Measurements from ENCODE around the gene NHP2. TPM values are rescaled to one million over a fixed set of nuclear protein-coding genes. Genes with fewer than 3 reads are reported as not detected.
"Not testable (repeated sequence)": the region's sequence is repeated elsewhere in the genome, so short reads cannot be mapped to it uniquely, and the experiment has no call there.

NHP2 gene
- total RNA-seq, 1 donor from 2014 or later, result 38.8 TPM

DNA sequence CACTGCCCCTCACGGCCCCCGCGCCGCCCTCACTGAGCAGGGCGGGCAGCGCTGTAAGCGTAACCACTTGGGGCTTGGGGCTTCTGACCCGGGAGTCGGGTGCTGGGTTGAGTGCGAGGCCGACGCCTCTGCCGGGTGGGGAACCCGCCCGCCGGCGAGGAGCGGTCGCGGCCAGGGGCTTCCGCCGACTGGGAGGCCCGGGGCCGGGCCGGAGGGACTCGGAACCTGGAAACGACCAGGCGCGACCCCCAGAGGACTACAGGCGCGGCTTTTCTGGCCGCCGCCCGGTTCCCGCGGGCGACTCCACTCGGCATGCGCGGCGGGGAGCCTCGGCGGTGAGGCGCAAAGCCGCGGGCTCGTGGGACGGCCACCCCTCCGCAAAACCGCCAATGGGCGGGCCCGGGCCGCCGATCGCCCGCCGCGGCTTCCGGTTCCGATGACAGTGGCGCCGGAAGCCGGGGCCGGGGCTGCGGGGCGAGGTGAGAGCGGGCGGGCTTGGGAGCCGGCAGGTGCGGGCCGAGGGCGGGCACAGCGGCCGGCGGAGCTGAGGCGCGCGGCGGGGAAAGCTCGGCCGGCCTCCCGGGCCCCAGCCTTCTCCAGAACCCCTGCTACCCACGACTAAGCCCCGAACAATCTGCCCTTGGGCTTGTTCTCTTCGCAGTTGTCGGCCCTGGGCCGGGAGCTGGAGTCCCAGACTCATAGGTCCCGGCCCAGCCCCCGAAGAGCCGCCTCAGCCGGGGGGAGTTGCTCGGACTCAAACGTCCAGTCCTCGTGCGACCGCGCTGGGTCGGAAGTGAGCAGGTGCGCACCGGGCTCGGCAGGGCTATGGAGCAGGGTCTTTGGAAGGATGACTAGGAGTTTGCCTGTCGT, 22.9 kb downstream of the NHP2 start, which contains the start of gene RMND5B:
TSS of gene RMND5B (plus strand) at position 439 of the 870 bp plus-strand sequence. CDS start 7,106 bp downstream, outside the sequence.
- DNase-seq (ENCODE audit: low spot score), result peak; percentile 67

DNA sequence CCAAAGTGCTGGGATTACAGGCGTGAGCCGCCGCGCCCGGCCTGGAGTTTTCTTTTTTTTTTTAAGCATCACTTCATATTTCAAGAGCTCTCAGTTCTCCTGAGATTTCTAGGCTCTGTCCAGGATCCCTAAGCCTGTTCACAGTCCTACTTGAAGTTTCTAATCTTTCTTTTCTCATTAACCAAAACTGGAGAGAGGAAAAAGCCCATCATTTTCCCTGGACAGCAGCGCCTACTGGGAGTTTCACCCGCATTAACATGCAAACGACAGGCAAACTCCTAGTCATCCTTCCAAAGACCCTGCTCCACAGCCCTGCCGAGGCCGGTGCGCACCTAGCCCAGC, 23.5 kb downstream of the NHP2 start:
- DNase-seq (ENCODE audit: low spot score), result not testable (repeated sequence)

- DNase-seq (ENCODE audit: low spot score), result no peak
These were observed 24.4 kb downstream of the NHP2 start for GRCh38 chr5:178129296-178129695.

GRCh38 chr5:178127300-178128009, 26.2 kb downstream of the NHP2 start:
- not testable (repeated sequence) for DNase-seq (ENCODE audit: low spot score)

- DNase-seq (ENCODE audit: low spot score), result no peak
These were observed 27.1 kb downstream of the NHP2 start for GRCh38 chr5:178126556-178126955.

GRCh38 chr5:178125253-178125906, 28.3 kb downstream of the NHP2 start:
- DNase-seq (ENCODE audit: low spot score), result no peak

GRCh38 chr5:178123966-178124925, 29.4 kb downstream of the NHP2 start:
- DNase-seq (ENCODE audit: low spot score), result peak; percentile 52

DNA sequence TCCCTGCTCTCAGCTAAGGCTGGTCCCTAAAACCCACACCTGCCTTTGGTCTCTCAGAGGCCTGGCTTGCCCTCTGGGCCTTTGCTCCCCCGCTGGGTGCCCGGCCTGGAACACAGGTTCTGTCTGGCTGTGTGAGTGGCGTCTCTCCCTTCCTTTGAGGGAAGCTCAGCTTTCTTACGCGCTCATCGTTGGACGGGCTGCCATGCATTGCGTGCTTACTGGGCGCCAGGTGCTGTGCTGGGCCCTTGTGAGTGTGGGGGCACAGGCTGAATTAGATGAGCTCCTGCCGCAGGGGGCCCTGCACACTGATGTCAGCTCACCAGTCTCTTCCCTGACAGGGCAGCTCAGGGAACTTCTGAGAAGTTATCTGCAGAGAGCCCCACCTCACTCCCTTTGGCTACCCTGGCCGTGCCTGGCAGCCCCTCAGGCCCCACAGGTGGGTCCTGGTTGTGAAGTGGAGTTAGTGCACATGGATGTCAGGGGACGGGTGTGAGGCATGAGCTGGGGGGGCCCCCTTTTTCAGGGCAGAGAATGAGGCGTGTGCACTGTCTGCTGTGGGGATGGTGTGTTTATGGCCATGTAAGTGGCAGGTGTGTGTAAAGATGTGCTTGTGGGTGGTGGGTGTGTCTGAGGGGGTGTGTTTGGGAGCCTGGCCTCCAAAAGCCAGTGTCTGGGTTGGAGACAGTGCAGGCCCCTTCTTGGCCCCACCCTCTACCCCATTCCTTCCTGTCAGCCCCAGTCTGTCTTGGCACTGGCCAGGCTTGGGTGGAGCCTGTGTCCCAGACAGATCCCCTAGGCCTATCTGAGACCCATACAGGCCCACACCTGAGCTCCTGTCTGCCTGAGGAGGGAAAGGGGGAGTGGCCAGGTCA, 30.4 kb downstream of the NHP2 start:
- DNase-seq (ENCODE audit: low spot score), result peak; percentile 58

DNA sequence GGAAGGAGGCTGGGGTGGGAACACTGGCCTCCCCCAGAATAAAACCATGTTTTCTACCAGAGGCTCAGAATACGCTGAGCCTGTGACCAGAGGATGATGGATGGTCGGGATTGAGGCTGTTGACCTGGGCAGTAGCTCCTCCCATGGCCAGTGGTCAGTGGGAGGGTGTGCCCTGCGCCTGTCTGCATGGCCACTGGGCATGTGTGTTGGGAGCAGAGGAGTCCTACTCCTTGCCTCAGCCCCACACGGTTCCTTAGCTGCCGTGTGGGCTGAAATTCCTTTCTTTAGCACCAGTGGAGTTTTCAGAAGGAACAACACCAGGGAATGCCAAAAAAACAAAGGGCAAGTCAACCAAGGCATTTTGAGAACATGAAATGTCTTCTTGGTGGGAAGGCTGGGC, 31.3 kb downstream of the NHP2 start:
- no peak for DNase-seq (ENCODE audit: low spot score)

- DNase-seq (ENCODE audit: low spot score), result no peak
These were observed 32.1 kb downstream of the NHP2 start for GRCh38 chr5:178121391-178122276.

DNA sequence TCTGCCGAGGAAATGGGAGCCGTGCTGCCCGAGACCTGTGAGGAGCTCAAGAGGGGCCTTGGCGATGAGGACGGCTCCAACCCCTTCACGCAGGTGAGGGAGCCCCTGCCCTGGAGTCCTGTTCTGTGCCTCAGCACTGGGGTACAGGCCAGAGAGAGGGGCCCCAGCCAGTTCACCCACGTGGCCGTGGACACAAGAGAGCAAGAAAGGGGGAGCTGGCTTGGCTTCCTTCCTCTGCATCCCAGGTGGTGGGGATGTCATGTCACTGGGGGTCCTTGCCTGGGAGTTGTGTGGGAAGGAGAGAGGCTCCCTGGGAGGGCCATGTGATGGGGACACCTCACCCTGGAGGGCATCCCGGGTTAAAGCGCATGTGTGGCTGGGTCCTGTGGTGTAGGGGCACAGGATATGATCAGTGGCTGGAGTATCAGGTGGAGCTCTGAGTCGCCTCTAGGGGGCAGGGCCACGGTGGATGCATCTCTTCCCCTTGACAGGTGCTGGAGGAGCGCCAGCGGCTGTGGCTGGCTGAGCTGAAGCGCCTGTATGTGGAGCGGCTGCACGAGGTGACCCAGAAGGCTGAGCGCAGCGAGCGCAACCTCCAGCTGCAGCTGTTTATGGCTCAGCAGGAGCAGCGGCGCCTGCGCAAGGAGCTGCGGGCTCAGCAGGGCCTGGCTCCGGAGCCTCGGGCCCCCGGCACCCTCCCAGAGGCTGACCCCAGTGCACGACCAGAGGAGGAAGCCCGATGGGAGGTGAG, 32.9 kb downstream of the NHP2 start:
- peak; percentile 47 for DNase-seq (ENCODE audit: low spot score)

- no peak for DNase-seq (ENCODE audit: low spot score)
These were observed 33.6 kb downstream of the NHP2 start for GRCh38 chr5:178119915-178120606.

DNA sequence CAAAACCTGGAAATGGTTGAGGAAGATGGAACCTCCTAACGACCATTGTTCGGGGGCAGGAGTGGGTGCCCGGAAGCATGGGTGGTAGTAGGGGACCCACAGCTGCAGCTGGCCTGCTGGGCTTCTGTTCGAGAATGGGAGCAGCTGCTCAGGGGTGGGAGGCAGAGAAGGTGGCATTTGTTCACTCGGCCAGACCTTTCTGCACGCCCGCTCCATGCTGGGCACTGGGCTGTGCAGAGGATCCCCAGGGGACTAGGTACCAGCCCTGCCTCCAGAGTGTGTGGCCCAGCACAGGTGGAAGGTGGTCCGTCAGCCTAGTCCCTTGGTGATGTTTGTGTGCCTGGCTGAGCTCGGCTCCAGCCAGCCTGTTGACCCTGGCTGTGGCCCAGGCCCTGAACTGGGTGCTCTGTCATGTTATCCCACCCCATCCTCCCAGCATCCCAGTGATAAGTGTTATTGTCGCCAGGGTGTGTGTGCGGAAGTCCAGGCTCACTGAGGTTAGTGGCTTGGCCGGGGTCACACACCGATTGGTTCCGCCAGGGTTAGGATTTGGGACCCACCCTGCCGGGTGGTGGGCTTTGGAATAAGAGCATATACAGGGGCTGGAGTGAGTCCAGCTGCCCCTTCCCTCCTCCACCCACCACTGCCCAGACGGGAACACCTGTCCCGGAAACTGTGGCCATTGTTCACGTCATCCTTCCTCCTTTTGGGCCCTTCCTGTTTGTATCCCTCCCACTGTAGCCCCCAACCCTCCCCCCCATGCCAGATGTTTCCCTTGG, 35.6 kb downstream of the NHP2 start:
- no peak for DNase-seq (ENCODE audit: low spot score)

- DNase-seq (ENCODE audit: low spot score), result no peak
These were observed 37.4 kb downstream of the NHP2 start for GRCh38 chr5:178116143-178116885.

DNA sequence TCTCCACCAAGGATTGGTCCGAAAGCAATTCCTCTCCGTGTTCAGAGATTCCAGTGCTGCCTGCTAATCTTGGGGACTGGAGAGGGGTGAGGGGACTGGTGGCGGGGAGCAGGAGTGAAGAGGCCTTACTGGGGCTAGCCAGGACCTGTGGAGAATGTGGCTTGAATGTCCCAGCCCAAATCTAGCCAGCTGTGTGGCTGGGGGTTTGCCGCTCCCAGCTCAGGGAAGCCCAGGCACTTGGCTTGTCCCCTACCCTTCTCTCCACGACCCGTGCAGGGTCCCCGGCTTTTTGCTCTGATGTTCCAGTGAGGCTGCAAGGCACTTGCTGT, 37.9 kb downstream of the NHP2 start:
- no peak for DNase-seq (ENCODE audit: low spot score)

DNA sequence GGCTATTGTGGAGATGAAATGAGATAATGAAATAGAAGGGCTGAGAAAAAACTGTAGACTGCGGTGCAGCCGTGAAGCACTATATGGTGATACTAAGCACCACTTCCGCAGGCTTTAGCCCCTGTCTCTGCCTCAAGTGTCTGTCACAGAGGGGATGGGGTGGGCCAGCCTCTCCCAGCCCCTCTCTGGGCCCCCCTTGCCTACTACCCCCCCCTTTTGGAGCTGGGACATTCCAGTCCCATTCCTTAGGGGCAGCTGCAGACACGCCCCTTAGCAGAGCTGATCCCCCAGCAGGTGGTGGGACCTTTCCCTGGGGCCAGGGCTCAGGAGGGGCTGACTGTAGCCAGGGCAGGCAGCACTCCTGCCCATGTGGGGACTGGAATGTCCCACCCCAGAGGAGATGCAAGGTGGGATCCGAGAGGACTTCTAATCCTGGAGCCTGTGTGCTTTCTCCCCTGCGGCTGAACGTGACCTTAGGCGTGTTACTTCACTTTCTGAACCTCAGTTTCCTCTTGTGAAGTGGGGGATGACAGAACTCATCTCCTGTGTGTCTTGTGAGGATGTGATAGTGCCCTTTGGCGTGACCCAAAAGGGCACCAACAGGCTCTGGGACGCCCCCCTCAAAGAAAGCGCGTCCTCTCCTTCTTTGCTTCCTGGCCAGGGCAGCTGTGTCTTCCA, 38.4 kb downstream of the NHP2 start:
- DNase-seq (ENCODE audit: low spot score), result no peak

Data from umbilical cord (tissue), 2 donors.